ENCODE results near the gene ANO8.
A peak's percentile ranks its signal among the peaks of the same experiment; 100 is the strongest.

The ANO8 gene

GRCh38 chr19:17337675-17338432 lies 3.2 kb upstream of the ANO8 start:
- Histone ChIP-seq H3K4me1 (ENCODE audit: insufficient read depth, low read length) (peaks cover 9% of the 10 kb centered on the region; the same call in 1 of the 2 replicates), H3K36me3 (ENCODE audit: insufficient read depth, low read length) (no peaks in the 10 kb centered on the region; the same call in 1 of the 2 replicates), H3K9ac (ENCODE audit: low read depth, low read length) (peak overlapping the region; percentile 80), H3K9me3 (ENCODE audit: control insufficient read depth, insufficient read depth, low read length) (no peaks in the 10 kb centered on the region)

- H3K9ac ChIP-seq (ENCODE audit: low read depth, low read length): peak within 1 kb of the TSS; percentile 80
- H3K36me3 ChIP-seq (ENCODE audit: insufficient read depth, low read length): no peaks in the 10 kb centered on the region; the same call in 1 of the 2 replicates
- no peaks in the 10 kb centered on the region for H3K9me3 ChIP-seq (ENCODE audit: control insufficient read depth, insufficient read depth, low read length)
- H3K4me1 ChIP-seq (ENCODE audit: insufficient read depth, low read length): peaks cover 9% of the 10 kb centered on the region; the same call in 1 of the 2 replicates
Observed at GRCh38 chr19:17336872-17337674, 2.4 kb upstream of the ANO8 start, which contains the start of gene GTPBP3. GTPBP3 (plus strand) TSS chr19:17337553; CDS start chr19:17337612, 59 bp downstream.

- Histone ChIP-seq H3K4me1 (ENCODE audit: insufficient read depth, low read length) (no peaks in the 10 kb centered on the region), H3K36me3 (ENCODE audit: insufficient read depth, low read length) (no peaks in the 10 kb centered on the region), H3K9ac (ENCODE audit: low read depth, low read length) (no peak overlapping the region), H3K9me3 (ENCODE audit: control insufficient read depth, insufficient read depth, low read length) (no peaks in the 10 kb centered on the region)
Observed at GRCh38 chr19:17335575-17335974, 920 bp upstream of the ANO8 start.

GRCh38 chr19:17333611-17334413 lies 843 bp downstream of the ANO8 start:
- no peaks in the 10 kb centered on the region for H3K36me3 ChIP-seq (ENCODE audit: insufficient read depth, low read length)
- H3K4me1 ChIP-seq (ENCODE audit: insufficient read depth, low read length): no peaks in the 10 kb centered on the region; the same call in 1 of the 2 replicates
- H3K9ac ChIP-seq (ENCODE audit: low read depth, low read length): peak overlapping the region; percentile 83
- no peaks in the 10 kb centered on the region for H3K9me3 ChIP-seq (ENCODE audit: control insufficient read depth, insufficient read depth, low read length)

GRCh38 chr19:17332677-17333581 lies 1.7 kb downstream of the ANO8 start:
- Histone ChIP-seq H3K9ac (ENCODE audit: low read depth, low read length) (no peak overlapping the region), H3K36me3 (ENCODE audit: insufficient read depth, low read length) (no peaks in the 10 kb centered on the region), H3K9me3 (ENCODE audit: control insufficient read depth, insufficient read depth, low read length) (no peaks in the 10 kb centered on the region), H3K4me1 (ENCODE audit: insufficient read depth, low read length) (no peaks in the 10 kb centered on the region; the same call in 1 of the 2 replicates)

- no peaks in the 10 kb centered on the region for H3K36me3 ChIP-seq (ENCODE audit: insufficient read depth, low read length)
- H3K4me1 ChIP-seq (ENCODE audit: insufficient read depth, low read length): no peaks in the 10 kb centered on the region; the same call in 1 of the 2 replicates
- H3K9ac ChIP-seq (ENCODE audit: low read depth, low read length): no peak overlapping the region
- H3K9me3 ChIP-seq (ENCODE audit: control insufficient read depth, insufficient read depth, low read length): no peaks in the 10 kb centered on the region
Observed at GRCh38 chr19:17332360-17332676, 2.3 kb downstream of the ANO8 start.

- no peaks in the 10 kb centered on the region for H3K9me3 ChIP-seq (ENCODE audit: control insufficient read depth, insufficient read depth, low read length)
- H3K4me1 ChIP-seq (ENCODE audit: insufficient read depth, low read length): peaks cover 4% of the 10 kb centered on the region; the same call in 1 of the 2 replicates
- H3K36me3 ChIP-seq (ENCODE audit: insufficient read depth, low read length): no peaks in the 10 kb centered on the region
- no peak overlapping the region for H3K9ac ChIP-seq (ENCODE audit: low read depth, low read length)
Observed at GRCh38 chr19:17331045-17331558, 3.6 kb downstream of the ANO8 start.

GRCh38 chr19:17330262-17331044 lies 4.2 kb downstream of the ANO8 start:
- H3K4me1 ChIP-seq (ENCODE audit: insufficient read depth, low read length): peaks cover 8% of the 10 kb centered on the region; the same call in 1 of the 2 replicates
- H3K9me3 ChIP-seq (ENCODE audit: control insufficient read depth, insufficient read depth, low read length): no peaks in the 10 kb centered on the region

GRCh38 chr19:17329366-17330261 lies 5.0 kb downstream of the ANO8 start:
- peak overlapping the region; percentile 35; the same call in 1 of the 2 replicates for H3K9ac ChIP-seq (ENCODE audit: low read depth, low read length)
- H3K4me1 ChIP-seq (ENCODE audit: insufficient read depth, low read length): peaks cover 8% of the 10 kb centered on the region; the same call in 1 of the 2 replicates
- no peaks in the 10 kb centered on the region for H3K36me3 ChIP-seq (ENCODE audit: insufficient read depth, low read length)
- H3K9me3 ChIP-seq (ENCODE audit: control insufficient read depth, insufficient read depth, low read length): no peaks in the 10 kb centered on the region

More at GRCh38 chr19:17330262-17331044, 4.2 kb downstream of the ANO8 start:
- Histone ChIP-seq H3K9ac (ENCODE audit: low read depth, low read length) (no peak overlapping the region), H3K36me3 (ENCODE audit: insufficient read depth, low read length) (no peaks in the 10 kb centered on the region)

GRCh38 chr19:17328517-17329365 lies 5.9 kb downstream of the ANO8 start:
- Histone ChIP-seq H3K9me3 (ENCODE audit: control insufficient read depth, insufficient read depth, low read length) (no peaks in the 10 kb centered on the region), H3K36me3 (ENCODE audit: insufficient read depth, low read length) (no peaks in the 10 kb centered on the region), H3K9ac (ENCODE audit: low read depth, low read length) (peak overlapping the region; percentile 85), H3K4me1 (ENCODE audit: insufficient read depth, low read length) (peaks cover 8% of the 10 kb centered on the region; the same call in 1 of the 2 replicates)
